HL-60/S4 (cell line): Measurements from ENCODE around the gene PPP1R13B.
"Not testable (repeated sequence)": the region's sequence is repeated elsewhere in the genome, so short reads cannot be mapped to it uniquely, and the experiment has no call there.

Source experiments
- in situ Hi-C: fragments of 300-500 bp; cut with MboI; formaldehyde crosslinking; loops from 2 replicates; pipeline ENCODE4 v1.14.3; 2022; ENCODE audit warnings: low sequenced_read_pairs

PPP1R13B gene

DNA sequence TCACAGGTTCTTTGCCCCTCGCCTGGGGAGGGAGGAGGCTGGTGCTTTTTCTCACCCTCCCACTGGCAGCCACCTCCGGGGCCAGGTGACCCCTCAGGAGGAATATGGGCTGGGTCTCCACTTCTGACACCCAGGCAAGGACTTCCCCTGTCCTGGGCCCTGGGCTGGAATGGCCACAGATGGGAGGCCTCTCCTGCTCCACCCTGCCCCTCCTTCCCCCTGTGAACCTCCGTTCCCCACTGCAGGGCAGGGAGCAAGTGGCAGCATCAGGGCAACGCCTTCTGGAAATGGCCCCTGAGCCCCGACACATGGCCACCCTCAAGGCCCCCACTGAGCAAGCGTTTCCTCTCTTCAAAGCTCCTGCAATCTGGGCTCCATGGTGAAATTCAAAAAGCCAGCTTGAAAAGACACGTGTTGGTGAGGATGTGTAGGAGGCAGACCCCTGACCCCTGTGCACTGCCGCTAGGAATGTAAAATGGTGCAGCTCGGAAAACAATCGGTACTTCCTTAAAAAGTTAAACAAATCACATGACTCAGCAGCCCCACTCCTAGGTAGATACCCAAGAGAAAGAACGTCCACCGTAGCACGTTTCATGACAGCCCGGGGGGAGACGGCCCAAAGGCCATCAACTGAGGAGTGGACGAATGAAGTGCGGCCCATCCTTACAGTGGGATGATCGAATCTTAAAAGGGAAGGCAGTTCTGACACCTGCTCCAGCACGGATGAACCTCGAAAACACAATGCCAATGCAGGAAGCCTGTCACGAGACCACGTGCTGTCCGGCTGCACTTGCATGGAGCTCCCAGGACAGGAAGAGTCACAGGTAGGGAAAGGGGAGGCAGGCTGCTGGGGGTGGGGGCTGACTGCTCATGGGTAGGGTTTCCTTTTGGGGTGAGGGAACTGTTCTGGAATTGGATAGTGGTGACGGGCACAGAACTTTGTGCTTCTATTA, 143.7 kb downstream of the PPP1R13B start:
- in situ Hi-C loops, result no loop called here

DNA sequence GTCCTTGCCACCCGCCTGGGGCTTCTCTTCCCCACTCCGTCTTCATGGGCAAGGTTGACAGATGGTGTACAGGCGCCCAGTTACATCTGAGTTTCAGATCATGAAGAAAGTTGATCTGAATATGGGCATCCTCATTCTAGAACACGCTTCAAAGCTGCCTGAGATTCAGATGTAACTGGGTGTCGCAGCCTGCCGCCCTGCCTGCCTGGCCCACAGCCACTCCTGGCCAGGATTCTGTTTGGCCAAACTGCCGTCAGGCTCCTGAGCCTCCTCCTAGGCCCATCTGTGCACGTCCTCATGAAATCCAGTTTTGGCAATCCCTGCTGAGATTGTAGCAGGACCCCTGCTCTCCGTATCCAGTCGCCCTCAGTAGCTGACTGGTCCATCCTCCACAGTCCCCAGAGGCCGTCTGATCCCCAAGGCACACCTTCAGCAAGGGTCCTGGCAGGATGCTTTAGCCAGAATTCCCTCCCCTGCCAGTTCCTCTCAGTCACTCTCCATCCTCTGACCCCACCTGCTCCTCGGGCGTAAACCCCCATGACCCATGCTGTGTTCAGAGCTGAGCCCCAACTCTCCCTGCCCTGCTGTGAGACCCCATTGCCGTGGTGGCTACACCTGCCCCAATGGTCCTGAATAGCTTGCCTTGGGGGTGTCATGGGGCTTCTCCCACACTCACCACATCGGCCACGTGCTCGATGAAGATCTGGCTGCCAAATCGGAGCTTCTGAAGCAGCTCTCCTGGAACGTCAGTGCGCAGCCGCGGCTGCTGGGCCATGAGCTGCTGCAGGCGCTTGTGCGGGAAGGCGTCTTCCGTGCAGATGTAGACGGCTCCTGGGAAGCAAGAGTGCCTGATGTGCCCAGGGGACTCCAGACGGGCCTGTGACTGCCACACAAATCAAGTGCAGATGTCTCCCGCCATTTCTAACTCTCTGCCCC, 144.6 kb downstream of the PPP1R13B start:
- in situ Hi-C loops, result no loop called here

DNA sequence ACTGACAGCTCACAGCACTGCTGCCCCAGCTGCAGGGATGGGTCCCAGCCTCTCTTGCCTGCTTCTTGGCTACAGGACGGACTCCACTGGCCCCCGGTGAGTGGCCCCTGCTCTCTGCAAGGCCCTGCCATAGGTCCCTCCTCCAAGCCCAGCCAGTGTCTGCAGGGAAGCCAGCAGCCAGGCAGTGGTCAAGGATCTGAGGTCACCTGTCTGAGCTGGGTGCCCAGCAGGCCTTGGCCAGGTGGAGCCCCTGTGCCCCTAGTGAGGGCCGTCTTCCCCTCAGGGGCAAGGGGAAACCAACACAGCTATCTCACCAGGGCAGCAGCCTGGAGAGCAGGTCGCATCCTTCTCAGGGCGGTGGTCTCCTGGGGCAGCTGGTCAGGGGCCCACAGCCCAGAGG, 145.3 kb downstream of the PPP1R13B start:
- in situ Hi-C loops, result no loop called here

DNA sequence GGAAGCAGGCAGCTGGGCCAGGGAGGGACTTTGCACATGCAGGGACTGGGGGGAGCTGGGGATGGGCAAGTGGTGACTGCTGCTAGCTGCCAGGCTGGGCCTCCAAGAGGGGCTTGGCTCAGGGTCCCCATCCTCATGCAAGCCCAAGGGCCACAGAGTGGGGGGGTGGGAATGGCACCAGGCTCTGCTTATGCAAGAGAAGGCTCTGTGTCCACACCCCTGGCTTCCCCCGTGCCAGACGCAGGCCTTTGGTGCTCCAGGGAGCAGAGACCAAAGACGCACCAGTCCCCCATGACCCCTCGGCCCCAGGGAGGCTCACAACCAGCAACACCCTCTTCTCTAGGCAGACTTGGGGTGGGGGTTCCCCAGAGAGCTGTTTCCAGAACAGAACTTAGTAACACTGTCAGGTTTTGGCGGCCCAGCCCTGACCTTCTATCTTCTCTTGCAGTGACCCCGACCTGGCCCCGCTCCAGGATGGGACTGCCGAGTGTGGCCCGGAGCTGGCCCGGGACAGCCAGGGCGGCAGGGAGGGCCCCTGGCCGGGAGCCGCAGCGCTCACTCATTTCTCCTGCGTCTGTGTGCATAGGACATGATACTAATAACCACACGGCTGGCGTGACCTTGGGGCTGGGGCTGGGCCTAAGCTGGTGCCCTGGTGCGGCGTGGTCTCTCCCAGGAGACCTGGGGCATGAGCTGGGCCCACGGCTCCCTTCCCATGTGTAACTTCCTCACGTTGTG, 146.5 kb downstream of the PPP1R13B start:
- in situ Hi-C loops, result no loop called here

DNA sequence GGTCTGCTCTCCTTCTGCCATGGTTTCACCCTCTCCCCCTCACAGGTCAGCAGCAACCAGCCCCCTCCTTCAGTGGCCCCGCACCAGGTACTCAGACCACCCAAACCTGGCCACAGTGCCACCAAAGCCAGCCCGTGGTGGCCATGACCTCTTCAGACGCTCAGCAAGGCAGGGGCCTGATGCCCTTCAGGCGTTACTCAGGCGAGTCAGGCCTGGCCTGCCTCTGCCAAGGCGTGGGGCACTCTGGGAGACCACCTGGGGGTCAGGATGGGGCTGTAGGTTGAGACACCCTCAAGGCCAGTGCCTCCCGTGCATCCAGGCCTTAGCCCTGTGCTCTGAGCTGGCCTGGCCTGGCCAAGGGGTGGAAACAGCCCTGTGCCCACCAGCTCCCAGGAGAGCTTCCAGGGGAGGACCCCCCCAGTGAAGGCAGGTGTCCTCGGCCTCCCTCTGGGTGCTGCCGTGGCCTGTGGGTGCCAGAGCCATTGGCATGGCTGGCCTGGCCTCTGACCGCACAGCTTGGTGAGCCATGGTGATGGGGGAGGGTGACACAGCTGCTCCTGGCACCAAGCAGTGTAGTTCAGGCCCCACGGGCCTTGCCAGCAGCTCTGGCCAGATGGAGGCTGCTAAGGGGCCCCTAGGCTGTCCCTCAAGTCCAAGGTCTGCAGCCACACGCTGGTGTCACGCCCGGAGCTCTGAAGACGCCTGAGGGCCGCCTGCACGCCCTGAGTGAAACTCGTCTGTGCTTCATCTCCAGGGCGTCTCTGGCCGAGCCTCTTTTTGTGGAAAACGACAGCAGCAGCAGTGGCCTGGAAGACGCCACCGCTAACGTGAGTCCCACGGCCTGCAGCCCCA, 147.2 kb downstream of the PPP1R13B start:
- in situ Hi-C loops, result no loop called here

DNA sequence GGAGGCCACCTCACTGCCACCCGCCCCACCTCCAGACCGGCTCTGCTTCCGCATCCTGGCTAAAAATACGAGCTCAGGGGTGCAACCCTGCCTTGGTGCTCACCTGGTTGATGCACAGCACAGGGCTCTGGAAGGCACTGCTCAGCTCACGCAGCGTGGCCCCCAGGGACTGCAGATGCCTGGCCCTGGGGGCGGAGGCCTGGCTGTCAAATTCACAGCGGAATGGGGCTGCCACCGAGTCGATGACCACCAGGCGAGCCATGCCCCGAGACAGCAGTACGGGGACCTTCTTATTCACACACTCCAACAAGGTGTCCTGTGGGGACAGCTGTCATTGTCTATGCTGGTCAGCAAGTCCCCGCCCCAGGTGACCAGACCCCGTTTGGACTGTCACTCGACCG, 148.1 kb downstream of the PPP1R13B start:
- in situ Hi-C loops, result no loop called here

DNA sequence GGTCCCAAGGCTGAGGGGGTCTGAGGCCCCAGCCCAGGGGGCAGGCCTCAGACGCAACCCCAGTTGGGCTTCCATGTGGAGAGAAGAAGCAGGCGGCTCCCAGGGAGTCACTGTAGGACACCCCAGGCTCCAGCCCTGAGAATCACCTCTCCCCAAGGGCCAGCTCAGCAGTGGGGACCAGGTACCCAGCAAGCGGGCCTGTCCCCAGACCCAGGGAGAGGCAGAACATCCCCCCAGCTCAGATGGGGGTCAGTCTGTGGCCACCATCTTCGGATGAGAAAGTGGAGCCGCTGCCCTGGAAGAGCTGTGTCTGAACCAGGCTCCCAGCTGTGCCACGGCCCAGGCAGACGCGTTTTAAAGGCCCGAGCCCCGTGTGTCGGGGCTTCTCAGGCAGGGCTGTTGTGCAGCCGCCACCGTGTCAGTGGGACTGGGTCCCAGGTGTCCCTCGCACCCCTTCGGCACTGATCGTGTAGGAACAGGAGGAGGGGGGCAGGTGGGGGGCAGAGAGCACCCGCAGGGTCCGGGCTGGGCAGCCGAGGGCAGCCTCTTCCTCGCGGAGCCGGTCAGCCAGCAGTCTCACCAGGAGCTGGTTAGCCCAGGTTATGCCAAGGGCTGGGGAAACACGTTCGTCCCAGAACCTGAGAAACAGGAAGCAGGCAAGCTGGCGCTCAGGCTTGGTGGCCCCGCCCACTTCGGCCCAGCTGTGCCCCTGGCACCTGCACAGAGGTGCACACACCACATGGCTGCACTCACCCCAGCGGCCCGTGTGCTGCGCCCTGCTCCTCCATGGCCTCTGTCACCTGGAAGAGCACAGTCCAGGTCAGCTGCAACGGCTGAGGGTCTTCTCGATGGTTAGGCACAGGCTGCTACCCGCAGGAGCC, 148.8 kb downstream of the PPP1R13B start:
- in situ Hi-C loops, result no loop called here

DNA sequence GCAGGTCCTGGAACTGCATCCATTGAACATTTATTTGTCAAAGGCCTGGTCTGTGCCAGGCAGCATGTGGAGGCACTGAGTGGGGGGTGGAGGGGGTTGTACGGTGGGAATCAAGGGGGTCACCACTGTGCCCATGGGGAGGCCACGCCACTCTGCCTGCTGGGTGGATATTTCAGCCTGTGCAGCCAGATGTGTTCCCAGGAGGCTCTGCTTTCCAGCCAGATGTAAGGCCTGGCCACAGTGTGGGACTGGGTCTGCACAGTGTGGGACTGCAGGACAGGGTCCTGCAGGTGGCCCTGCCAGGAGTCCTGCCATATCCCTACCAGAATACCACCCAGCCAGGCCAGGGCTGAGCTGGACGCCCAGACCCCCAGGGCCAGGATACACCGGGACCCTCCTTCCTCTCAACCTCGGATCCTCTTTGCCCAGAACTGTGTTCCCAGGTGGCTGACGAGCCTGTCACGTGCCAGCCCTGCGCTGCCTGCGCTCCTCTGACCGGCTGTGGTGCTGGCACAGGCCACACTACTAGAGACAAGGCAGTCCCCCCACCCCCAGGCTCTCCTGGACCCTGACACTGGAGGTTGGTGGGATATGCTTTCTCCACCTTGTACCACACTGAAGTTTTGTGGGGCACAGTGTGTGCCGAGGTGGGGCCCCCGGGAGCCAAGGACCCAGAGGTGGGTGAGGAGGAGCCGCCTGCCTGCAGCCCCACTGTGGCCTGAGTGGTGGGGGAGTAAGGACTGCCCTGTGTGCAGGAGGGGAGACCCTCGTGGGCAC, 149.6 kb downstream of the PPP1R13B start:
- in situ Hi-C loops, result no loop called here

DNA sequence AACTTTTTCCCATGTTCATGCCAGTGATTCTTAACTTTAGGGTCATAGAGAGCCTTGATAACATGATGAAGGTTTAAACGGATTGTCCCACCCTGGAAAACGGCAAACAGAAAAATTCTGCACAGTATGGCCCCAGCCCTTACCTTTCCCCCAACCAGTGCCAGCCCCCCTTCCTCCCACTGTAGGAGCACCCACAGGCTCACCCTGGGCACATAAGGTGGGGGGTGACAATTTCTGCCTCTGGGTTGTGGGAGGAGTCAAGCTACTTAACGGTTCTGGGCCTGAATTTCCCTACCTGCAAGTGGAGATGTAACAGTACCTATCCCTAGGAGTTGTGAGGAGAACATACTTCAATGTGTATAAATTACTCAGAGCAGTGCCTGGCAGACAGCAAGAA, 150.2 kb downstream of the PPP1R13B start:
- in situ Hi-C loops, result no loop called here

DNA sequence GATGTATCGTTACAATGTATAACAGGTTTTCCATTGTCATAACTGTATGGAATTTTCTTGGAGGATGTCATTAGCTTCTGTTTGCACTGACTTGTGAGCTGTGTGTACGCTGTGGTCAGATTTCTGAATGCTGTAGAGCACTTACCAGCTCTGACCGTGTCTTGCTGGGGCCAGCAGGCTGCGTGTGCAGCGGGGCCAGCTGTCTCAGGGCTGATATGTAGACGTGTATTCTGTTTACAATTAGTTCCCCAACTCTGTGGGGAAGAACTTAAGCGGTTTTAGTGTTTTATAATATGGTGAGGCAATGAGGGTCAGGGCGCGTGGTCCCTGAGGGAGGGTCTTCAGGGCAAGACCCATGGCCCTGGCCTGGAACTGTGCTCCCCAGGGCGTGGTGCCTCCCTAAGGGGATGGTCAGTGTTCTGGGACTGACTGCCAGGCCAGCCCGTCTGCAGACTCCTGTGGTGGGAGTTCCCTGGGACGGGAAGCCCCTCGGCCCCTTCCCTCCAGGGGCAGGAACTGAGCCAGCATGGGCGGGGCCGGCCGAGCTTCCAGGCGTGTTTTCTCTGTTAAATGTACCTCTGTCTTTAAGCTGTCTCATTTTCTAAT, 150.8 kb downstream of the PPP1R13B start:
- in situ Hi-C loops, result no loop called here

DNA sequence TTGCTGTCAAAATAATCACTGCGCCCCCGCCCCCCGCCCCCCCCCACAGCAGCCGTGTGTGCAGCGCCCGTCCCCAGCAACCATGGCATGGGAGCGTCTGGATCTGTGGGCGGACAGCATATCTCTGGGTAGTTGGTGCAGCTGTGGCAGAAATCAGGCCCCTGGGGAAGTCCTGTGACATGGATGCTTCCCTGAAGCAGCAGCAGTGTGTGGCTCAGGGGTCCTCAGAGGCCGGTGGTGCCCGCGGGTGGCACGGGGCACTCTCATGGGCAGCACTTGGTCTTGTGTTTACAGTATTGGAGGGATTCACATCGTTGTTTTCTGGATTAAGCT, 151.3 kb downstream of the PPP1R13B start:
- in situ Hi-C loops, result no loop called here

DNA sequence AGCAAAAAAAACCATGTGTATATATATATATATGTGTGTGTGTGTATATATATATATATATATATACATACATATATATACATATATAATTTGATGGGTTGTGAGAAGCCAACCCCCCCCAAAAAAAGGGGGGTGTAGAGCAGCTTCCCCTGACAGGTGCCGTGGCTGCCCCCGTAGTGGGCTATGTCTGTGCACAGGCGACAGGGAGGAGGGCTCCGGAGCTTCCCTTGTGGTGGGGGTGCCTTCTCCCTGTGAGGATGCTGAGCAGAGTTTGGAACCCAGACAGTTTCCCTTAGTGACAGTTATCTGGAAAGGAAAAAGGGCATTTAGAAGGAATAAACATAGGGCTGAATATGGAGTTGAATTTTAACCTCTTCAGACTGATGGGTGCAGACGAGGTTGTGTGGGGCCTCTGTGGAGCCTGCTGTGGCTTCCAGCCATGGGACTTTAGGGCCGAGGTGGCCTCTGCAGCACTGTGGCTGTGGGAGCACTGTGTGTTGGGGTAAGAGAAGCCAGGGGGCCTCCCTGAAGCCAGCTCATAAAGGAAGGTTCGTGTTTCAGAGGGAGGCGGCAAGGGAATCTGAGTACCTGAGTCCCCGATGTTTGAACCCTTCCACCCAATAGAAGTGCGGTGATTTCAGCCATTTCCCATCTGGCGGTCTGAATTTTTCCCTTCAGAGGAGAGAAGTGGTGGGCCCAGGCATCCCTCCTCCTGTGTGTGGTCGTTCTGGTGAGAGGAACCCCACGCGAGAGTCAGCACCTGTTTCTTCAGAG, 151.9 kb downstream of the PPP1R13B start:
- in situ Hi-C loops, result no loop called here

DNA sequence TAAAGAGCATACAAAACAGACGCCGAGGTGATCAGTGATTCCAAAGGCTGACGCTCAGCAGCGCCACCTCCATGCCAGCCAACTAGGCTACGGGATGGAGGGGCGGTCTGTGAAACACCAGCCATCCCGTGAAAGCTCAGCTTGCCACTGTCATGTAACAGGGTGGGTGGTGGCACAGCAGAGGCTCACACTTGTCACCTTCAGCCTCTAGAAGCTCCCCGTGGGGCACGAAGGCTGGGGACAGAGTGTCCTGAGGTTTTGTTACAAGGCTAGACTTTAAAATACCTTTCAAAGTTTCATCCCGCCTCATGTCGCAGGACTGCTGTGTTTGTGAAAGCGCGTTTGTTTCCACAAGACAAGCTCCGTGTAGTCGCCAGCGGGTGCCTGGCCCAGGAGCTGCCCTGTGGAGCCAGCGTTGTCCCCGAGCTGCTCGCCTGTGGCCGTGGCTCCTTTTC, 152.8 kb downstream of the PPP1R13B start:
- in situ Hi-C loops, result no loop called here

DNA sequence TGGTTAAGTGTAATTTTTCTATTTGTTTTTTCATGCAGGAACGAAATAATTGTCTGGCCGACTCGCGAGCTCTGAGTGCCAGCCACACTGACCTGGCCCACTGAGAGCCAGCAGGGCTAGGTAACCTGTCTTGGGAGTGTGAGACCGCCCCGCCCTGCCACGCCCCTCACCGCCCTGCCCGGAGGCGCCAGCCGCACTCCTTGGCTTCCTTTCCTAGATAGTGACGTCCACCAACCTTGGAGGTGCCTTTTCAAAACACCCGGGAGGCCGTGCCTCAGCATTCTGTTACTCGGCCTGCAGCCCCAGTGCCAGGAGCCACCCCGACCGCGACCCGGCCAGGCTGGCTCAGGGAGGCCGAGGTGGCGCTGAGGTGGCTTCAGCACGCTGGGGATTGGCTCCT, 153.9 kb downstream of the PPP1R13B start:
- in situ Hi-C loops, result no loop called here

DNA sequence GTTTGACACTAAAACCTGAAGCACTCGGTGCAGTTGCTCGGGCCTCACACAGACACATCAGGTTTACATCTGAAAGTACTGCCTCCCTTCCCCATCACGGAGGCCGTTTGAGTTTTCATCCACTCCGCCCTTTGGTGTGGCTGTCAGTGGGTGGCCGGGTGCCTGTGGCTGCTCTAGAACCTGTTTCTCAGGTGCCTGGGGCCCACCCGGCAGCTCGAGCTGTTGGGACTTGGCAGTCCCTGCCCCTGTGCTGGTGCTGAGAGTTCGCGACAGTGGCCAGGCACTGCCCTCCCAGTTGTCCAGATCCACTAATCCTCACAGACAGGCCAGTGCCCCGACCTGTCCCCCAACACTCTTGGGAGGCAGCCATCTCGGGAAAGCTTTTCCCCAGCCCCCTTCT, 154.5 kb downstream of the PPP1R13B start:
- in situ Hi-C loops, result no loop called here

DNA sequence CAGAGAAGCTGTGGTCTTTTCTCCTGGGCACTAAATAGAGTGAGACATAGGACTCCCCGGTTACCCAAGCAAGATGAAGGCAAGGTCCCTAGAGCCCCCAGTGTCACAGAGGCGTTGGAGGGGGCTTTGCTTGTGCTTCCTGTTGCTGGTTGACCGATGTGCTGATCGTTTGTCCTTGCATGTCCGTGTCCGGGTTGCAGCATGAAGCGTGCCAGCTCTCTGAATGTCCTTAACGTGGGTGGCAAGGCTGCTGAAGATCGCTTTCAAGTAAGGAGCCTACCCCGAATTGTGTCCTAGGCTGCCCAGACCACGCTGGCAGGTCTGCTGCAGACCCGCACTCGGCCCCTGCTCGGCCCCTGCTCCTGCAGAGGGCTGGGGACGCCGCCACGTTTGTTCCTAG, 155.2 kb downstream of the PPP1R13B start:
- in situ Hi-C loops, result no loop called here

DNA sequence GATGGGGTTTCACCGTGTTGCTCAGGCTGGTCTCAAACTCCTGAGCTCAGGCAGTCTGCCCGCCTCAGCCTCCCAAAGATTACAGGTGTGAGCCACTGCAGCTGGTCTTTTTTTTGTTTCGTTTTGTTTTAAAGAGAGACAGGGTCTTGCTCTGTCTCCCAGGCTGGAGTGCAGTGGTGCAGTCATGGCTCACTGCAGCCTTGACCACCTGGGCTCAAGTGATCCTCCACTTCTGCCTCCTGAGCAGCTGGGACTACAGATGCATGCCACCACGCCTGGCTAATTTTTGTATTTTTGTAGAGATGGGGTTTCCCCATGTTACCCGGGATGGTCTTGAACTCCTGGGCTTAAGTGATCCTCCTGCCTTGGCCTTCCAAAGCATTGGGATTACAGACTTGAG, 155.7 kb downstream of the PPP1R13B start:
- in situ Hi-C loops, result not testable (repeated sequence)
